T-helper 1 cell treated with Interleukin-12 subunit alpha and Interleukin-12 subunit beta and Interleukin-4 antibody, amounts not matched to agents 30 ng/mL and 1 ng/mL, for 36 hours (primary cell): Measurements from ENCODE around the gene SLIT3. TPM values are rescaled to one million over a fixed set of nuclear protein-coding genes. Genes with fewer than 3 reads are reported as not detected.

ENCODE experiments used
- intact Hi-C: fragments of 100-400 bp; cut with micrococcal nuclease; formaldehyde crosslinking; loops from one replicate; pipeline ENCODE4 v1.15.1; 2024
- total RNA-seq: library from RNA; stranded (reverse); gene quantifications from 2 replicates; pipeline ENCODE4 v1.2.3, GENCODE V29; 2022

SLIT3 gene
- total RNA-seq, 1 donor from 2014 or later = not detected

DNA sequence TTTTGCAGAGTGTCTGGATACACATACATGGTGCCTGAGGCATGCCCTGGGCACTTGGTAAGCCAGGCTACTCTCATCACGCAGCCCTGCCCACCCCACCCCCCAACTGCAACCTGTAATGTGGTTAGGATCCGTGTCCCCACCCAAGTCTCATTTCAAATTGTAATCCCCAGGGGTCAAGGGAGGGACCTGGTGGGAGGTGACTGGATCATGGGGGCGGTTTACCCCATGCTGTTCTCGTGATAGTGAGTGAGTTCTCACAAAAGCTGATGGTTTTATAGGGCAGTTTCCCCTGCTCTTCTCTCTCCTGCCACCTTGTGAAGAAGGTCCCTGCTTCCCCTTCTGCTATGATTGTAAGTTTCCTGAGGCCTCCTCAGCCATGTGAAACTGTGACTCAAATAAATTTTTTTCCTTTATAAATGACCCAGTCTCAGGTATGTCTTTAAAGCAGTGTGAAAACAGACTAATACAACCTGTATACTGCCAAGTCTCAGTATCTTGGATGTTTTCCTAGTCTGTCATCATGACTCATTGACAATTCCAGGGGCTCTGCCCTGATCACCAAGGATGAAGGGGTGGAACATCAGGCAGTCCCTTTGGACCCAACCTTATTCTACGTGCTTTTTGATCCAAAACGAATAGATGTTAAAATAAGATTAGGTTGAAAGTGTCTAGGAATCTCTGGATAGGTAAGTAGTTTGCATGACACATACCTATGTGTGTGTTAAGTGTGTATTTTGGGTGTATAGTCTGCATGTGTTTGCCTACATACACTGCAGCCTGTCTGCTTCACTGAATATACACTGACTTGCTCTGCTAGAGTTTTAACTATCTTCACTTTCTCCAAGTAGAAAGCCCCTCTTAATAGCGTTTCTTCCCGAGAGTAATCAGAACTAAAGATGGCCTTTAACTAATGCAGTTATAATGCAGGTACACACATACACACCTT lies 293.8 kb downstream of the SLIT3 start:
- intact Hi-C loops = no loop called here

DNA sequence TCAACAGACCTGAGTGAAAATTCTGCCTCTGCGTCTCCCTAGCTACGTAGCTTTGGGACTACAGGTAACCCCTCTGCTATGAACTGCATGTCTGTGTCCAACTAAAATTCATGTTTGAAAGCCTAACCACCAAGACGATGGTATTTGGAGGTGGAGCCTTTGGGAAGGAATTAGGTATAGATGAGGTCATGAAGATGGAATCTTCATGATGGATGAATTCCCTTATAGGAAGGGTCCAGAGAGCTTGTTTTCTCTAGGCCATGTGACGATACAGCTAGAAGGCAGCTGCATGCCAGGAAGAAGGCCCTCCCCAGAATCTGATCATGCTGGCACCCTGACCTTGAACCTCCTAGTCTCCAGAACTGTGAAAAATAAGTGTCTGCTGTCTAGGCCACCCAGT lies 296.4 kb downstream of the SLIT3 start:
- intact Hi-C loops = no loop called here

DNA sequence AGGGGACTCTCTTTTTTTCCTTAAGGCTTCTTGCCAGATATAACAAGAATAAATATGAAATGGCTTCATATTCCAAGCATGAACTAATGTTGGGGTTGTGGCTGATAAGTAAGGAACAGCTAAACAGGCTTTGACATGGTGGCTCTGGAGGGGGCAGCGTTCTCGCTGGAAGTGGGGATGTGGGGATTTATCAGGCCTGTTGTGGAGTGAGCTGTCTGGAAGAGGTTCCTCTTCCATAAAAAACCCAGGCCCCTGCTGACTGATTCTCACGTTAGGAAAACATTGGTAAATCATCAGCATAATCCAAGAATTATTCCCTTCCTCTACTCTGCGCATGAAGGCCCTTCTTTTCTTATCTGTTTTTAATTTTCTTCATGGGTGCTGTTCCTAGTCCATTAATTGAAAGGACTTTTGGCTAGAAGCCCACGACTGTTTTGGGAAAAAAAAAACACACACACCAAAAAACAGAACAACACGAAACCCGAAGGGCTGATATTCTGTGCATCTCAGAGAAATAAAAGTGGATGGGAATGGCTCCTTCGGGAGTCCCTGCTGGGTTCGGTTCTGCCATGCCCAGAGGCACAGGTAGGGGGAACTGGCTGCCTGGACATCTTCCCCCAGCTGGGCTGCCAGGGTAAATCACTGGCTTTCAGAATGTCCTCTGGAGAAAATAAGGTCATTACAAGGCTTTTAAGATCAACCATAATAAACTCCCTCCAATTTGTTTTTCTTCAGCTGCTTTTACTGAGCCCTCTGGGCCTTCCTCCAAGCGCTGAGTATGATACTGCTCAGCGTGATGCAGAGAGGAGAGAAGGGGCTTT lies 297.0 kb downstream of the SLIT3 start:
- intact Hi-C loops = no loop called here

DNA sequence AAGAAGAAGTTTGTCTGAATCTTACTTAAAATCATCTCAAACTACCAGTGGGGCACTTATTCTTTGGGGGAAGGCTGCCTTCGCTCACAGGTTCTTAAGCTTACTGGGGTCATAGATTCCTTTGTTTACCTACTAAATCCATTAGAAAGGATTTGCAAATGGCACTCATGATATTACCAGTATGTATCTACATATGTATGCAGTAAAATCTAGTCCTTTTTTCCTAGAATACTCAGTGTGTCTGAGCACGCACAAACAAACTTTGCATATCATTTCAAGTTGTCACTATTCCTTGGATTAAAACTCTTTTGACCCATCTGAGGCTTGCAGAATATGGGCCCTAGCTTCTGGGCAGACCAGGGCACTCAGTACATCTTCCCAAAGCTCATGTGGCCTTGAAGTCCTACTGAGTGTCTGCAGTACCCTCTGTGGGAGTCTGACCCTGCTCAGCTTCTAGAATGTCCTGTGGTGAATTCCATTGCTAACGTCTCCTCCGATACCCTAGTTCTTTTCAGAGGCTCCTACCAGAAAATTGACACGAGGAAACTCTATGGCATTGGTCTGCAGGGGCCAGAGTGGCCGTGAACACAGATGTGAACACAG lies 297.9 kb downstream of the SLIT3 start:
- intact Hi-C loops = no loop called here

DNA sequence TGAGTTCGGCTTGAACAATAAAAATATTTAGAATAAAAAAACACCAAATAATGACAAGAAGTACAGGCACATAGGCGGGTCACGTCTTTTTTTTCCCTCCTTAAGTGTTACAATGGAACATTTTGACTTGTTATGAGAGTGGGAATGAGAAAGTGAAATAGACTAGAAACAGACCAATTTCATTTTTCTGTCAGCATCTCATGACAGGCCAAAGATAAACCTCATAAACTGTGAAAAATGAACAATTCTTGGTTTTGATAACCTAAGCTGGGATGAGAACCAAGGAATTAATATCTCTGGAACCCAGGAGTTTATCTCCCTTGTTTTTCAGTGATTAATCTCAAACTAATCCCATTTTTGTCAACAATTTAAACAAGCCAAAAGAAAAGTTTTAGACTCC lies 299.5 kb downstream of the SLIT3 start:
- intact Hi-C loops = no loop called here

DNA sequence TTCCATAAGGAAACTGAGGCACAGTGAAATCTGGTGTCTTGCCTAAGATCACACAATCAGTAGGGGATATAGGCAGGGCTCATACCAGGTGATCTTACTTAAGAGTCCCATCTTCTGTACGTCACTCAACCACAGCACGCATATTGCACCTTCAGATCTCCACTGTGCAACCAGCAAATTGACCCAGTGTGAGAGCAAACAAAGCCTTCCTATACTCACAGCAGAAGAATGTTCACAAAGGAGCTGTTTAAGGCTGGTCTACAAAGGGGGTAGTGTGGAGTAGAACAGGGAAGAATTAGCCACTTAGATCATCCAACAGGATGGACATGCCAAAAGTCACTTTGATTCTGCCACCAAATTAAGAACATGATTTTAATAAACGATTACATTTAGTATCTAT lies 305.9 kb downstream of the SLIT3 start:
- intact Hi-C loops = no loop called here

DNA sequence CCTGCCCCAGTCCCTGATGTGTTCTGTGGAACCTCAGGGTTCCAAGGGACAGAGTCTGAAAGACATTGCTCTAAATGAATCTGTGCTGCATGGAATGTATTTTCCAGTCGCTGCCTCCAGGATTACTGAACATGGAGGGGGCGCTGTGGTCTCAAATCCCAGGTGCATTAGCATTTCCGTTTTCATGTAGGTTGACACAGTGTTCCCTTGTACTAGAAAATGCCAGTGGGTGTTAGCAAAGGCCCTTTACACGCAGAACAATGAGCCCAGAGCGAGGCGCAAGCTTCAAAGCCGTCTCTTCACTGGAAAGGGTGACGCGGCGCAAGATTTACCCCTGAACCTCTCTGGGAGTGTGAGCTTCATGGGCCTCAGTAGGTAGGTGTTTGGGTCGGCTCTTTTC lies 308.3 kb downstream of the SLIT3 start:
- intact Hi-C loops = no loop called here

DNA sequence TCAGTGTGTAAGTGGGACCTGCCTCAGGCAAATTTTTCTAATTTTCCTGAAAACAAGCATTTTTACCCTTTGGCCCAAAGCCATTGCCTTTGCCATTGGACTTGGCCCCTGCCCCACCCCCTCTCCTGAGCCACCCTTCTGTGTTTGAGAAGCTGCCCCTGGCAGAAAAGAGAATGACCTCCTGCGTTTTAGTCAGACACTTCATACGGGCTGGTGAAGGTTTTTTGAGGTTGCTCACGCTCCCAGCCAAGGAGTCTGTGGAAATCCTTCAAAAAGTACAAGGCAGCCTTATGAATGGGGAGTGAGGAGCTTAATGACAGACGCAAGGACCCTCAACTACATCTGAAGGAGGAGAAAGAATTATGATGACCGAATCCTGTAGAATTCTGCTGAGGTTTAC lies 308.9 kb downstream of the SLIT3 start:
- intact Hi-C loops = no loop called here

DNA sequence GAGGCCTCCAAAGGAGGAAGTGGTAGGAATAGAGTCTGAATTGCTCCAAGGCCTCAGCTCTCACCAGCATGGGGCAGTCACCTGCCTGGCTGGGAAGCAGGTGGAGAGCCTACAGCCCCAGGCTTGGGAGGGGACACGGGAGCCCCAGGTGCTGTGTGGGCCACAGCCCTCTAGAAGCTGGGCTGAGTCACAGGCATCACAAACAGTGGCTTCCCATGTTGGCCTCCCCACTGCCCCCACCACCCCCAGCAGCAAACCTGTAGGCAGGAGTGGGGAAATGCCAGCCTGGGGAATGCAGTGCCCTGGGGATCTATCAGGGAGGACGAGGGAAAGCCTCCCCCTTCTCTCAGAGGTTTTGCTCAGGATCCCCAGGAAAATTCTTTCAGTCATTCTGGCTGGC lies 309.6 kb downstream of the SLIT3 start:
- intact Hi-C loops = no loop called here

DNA sequence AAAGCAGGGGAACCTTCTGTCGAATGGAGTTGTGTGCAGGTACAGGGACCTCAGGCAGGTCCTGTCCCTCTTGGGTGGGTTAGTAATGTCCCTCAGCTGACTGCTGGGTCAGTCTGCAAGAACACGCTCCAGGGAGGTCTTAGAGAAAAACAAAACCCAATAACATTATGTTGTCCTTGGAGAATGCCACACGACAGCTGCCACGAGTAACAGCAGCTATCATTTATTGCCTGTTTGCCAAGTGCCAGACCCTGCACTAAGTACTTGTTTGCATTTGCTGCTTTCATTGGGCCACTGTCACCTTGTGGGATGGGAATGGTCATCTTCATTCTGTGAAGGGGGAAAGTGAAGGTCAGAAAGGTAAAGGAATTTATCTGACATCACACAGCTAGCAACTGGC lies 310.3 kb downstream of the SLIT3 start:
- intact Hi-C loops = no loop called here

DNA sequence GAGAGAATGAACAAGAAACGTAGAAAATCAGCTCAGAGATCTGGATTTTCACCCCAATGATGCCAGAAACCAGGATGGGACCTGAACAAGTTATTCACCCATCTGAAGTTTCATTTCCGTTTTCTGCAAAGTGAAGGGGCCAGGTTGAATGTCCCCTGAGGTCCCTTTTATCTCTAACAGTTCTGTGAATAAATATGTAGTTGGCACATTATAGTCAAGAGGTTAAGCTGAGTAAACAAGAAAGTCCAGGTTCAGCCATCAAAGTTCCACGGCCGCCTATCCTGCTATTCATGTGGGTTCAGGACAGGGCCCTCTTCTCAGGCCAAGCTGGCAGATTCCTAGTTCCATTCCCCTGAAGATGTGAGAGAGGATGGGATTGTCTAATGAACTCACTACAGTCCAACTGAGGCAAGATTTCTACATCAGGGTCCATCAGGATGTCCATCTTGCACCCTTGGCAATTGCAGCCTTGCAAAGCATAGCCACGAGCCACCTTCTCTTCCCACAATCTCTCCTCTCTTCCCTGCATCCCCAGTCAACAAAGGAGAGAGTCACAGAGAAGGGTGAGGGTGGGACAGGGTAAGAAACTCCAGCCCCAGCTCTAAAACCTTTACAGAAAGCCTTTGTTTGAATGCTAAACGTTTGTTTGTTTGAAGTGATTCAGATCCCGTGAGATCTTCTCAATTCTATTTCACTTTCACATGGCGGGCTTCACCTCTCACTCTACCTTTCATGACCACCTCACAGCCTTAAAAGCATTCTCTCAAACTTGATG lies 311.0 kb downstream of the SLIT3 start:
- intact Hi-C loops = loop anchor here (5.0 to 10.0 kb wide), 2 partner anchors 312 to 685 kb away; partner anchors contain the start of gene SLIT3

DNA sequence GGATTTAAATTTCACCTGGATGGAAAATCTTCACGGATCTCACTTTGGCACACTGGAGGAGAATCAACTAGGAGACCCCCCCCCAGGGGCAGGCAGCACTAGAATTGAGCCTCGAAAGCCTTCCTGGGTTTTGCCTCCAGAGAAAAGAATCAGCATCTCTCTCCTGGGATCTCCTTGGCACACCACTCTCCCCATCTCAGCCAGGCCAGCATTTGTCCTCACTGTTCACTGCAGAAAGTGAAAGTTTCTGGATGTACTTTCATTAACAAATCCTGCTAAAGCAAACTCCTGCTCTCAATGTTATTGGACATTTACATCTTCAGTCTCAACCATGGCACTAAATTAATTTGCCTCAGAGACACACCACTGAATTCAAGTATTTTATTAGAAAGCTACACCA lies 312.2 kb downstream of the SLIT3 start:
- intact Hi-C loops = loop anchor here (5.0 to 10.0 kb wide), 2 partner anchors 314 to 686 kb away; partner anchors contain the start of gene SLIT3

DNA sequence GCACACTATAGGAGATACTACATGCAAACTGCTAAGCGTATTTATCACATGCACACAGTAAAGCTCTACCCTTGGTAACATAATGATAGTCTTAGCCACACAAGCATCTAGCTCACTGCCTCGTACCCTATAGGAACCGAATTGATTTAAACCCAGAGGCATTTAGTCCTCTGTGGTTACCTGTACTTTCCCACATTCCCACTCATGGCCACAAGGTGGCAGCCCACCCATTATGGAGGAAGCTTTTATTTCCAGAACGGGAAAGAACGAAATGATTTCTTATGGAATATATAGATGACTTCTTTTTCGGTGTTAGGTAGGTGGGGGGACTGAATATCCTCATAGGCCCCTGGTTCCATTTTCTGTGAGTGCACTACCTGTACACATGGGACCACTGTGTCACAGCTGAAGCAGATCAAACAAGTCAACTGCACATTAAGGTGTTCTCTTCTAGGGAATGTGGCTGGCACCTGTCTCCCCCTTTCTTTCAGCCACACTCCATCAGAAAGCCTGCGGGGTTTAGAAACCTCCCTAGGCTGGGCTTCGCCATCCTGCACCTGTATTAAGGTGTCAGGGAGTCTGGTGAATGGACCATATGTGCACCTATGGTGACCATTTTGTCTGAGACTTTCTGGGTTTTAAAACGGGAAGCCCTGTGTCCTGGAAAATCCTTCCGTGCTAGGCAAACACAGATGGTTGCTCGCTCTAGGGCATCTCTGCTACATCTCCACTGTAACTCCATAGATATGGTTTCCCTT lies 313.2 kb downstream of the SLIT3 start:
- intact Hi-C loops = loop anchor here (1.0 to 10.0 kb wide), 3 partner anchors 308 to 687 kb away; partner anchors contain the start of gene SLIT3

DNA sequence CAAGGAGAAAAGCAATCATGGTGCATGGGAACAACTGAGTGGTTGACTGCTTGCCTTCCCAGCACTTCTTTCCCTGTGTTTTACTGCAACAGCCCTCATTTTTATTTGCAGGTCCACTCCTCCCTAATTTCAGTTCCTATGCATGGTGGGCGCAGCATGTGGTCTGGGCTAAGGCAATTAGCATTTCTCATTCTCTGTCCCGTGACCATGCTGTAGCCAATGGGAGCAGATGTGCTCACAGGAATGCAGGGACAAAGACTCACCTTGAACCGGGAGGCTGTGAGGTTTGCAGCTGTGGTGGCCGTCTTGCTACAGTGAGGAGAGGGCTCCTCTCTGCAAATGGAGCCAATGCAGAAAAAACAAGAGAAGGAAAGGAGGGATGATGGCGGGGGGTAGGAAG lies 315.5 kb downstream of the SLIT3 start:
- intact Hi-C loops = loop anchor here (5.0 to 10.0 kb wide), 2 partner anchors 317 to 689 kb away; partner anchors contain the start of gene SLIT3

DNA sequence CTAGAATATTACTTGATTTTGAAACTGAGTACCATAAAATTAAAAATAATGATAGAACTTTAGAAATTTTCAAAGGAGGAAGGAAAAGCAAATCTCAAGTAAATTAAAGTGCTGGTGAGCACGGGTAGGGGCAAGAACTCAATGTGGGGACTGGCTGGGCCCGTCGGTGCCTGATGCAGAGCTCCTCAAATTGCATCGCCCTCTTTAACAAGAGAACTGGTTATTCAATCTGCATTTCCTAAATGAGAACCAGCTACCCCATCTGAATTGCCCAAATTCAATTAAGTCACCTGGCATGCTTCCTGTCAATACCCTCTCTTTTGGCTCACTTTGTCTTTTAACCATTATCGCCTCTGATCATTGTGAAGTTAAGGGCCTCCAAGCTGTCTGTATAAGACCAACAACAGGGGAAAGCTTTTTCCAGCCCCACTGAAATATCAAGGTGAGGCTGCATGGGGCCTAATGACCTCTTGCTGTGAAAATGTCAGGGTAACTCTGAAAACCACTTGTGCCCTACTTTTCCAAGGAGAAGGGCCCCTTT lies 316.7 kb downstream of the SLIT3 start:
- intact Hi-C loops = loop anchor here (10.0 kb wide), 1 partner anchor 691 kb away; no protein-coding TSS in a partner anchor

DNA sequence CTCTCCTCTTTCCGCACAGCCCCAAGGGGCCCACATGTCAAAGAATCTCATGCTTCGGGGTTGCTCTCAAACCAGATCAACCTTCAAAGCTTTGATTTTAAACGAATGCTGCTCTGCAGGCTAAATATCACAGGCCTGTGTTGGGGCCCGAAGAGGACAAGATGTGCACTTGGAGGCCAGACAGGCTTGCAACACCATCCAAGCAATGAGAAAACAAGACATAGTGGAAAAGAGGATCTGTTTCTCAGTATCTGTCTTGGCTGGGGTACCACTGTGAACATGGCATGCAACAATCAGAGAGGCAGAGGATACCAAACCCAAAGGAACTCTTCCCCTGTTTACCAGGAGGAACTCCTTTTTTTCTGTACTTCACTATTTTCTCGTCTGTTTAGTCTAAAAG lies 321.8 kb downstream of the SLIT3 start:
- intact Hi-C loops = no loop called here

DNA sequence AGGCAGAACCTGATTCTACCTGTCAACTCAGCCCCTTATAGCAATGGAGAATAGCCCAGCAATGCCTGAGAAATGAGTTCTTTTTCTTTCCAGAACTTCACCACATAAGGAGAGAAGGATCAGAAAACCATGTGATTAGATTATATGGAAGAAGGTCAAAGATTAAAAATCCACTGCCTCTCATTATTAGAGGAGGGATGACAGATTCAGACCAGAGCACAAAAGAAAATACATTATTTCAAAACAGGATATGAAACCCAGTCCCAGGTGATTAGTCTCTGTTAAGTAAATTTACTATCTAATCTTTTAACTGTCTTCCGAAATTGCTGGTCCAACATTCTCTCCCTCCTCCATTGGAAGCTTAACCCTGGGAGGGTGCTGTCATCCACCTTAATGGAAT lies 322.4 kb downstream of the SLIT3 start:
- intact Hi-C loops = no loop called here

DNA sequence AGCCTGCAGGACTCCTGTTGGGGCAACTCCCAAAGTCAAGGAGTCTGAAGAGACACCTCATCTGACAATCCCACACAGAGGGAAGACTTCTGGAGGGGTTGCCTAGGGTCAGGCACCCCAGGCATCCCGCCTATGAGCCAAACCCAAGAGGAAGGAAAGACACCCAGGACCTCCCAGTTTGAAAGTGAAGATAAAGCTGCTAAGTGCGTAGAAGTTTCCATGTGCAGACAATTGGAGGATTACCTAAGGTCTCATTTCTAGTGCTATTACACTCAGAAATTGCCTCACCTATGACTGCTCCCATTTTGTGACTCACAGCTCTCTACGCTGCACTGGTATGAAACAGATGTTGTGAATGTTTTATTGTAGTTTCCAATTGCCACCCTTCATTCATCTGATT lies 322.9 kb downstream of the SLIT3 start:
- intact Hi-C loops = no loop called here

DNA sequence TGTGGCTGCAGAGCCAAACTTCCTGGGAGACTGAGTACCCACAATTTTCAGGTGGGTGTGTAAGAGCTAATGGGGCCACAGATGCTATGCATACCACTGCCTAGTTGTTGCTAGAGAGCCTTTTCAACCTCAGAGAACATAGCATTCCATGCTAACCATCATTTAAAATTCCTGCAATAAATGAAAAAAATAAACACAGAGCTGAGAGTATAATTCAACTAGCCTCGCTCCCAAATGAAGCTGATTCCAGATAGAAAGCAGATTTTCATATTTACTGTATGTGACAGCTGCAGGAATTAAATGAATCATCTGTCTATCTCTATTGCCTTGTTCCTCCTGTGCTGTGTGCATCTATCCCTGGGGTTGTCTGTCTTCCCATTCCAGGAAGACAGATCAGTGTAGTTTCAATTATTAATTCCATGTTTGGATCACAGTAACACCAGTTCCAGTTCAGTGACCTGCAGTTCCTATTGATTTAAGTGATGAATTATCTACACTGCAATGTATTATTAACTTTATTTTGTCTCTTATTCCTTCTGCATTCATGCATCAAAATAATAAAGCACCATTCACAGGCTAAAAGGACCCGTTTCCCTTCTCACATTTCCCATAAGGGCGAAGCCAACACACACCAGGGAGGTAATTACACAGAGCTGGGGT lies 324.5 kb downstream of the SLIT3 start:
- intact Hi-C loops = no loop called here
